Psoas muscle (tissue), 8 donors: ENCODE results near the gene INVS. TPM values are rescaled to one million over a fixed set of nuclear protein-coding genes. Genes with fewer than 3 reads are reported as not detected.

Experiments
- ATAC-seq, 4 donors: fragments of 200-7000 bp; cut with Tn5 transposase; one replicate each; pipeline ENCODE4 v1.9.1; 2020; ENCODE audit warnings: moderate library complexity in 3 of 4, mild to moderate bottlenecking in 2 of 4
- DNase-seq, 2 donors: peaks; one replicate each; pipeline ENCODE4 v3.0.0-alpha.2; 2020
- H3K27ac ChIP-seq: fragments of 200-600 bp; one replicate; pipeline ENCODE4 v1.8.0; 2022
- H3K27me3 ChIP-seq, 3 donors: fragments of 200-600 bp in 1 of 3; one replicate each; pipeline versions ENCODE4 v1.6.1 to v1.8.0; 2013 to 2022; ENCODE audit warnings: low read length in 2 of 3, mild to moderate bottlenecking in 2 of 3, moderate library complexity in 1 of 3; ENCODE audit not compliant: insufficient read depth in 3 of 3
- H3K36me3 ChIP-seq, 2 donors: fragments of 200-600 bp in 1 of 2; one replicate each; pipeline versions ENCODE4 v1.6.1 to v1.8.0; 2013 to 2022; ENCODE audit warnings: low read depth in 1 of 2, mild to moderate bottlenecking in 1 of 2, moderate library complexity in 1 of 2; ENCODE audit not compliant: insufficient read depth in 1 of 2
- H3K4me1 ChIP-seq: fragments of 200-600 bp; one replicate; pipeline ENCODE4 v1.8.0; 2022
- H3K4me3 ChIP-seq: fragments of 200-600 bp; one replicate; pipeline ENCODE4 v1.8.0; 2022; ENCODE audit warnings: mild to moderate bottlenecking
- H3K9me3 ChIP-seq: fragments of 200-600 bp; one replicate; pipeline ENCODE4 v1.8.0; 2022
- CTCF ChIP-seq: fragments of 200-600 bp; IDR thresholded peaks from one replicate; pipeline ENCODE4 v1.8.0; 2022; ENCODE audit warnings: antibody characterized with exemption
- WGBS, 3 donors: extraction: QIAGEN DNeasy Blood & Tissue Kit; methylation state at CpG; one replicate each; pipeline versions ENCODE4 v1.1.6 to v1.1.7; 2013; 5-methylcytosine and 5-hydroxymethylcytosine counted together
- intact Hi-C, 2 donors: fragments of 100-400 bp; cut with DNase I; formaldehyde crosslinking; loops; one replicate each; pipeline versions ENCODE4 v1.11.0 to v1.14.2; 2022
- polyA plus RNA-seq, 3 donors: library from polyadenylated mRNA; stranded (reverse); fragments of 200-250 nt; gene quantifications; one replicate each; pipeline ENCODE4 v1.2.3, GENCODE V29; 2013
- total RNA-seq, 4 donors: library from RNA; stranded (reverse); fragmentation: NEBNext Ultra II Directional in 2 of 4; extraction: Animal tissue kit (Norgen Biotek cat#: 25700) in 2 of 4; gene quantifications; one replicate each; pipeline versions ENCODE4 v1.2.1 to v1.2.4, GENCODE V29; 2021 to 2023
- donor health status: healthy with polysubstance abuse.
- donor health status: DM: no; HTN: no; CAD: no; lungs with moderate emphysema.
- donor health status: Bipolar disorder and iron deficiency.
- donor health status: healthy.
- donor health status: DM: yes; HTN: yes; CAD: no.
- donor health status: DM: no; HTN: no; CAD: no.
- donor health status: DM: no; HTN: no; CAD: no.
- donor health status: DM: yes; HTN: yes; CAD: no.

Gene INVS
- total and polyA plus RNA-seq, 7 donors: 1.6 to 7.3 (median 5.7) TPM

- Histone ChIP-seq H3K9me3 (no peaks in the 10 kb centered on the region), H3K4me3 (no peak overlapping the region), H3K4me1 (no peaks in the 10 kb centered on the region), H3K27ac (no peak overlapping the region), H3K36me3 (peaks cover 3 to 67% of the 10 kb centered on the region in 2 donors), H3K27me3 (no peaks in the 10 kb centered on the region)
- no peak for TF ChIP-seq CTCF
- intact Hi-C loops: no loop called here
- DNase-seq: no peak
- no peak for ATAC-seq
- WGBS, 3 donors: 64 to 70% (median 65%) methylated on average over 5 of the region's 5 CpGs
These were observed 178.3 kb downstream of the INVS start for GRCh38 chr9:100277166-100277979.

GRCh38 chr9:100281066-100281465 is 182.0 kb downstream of the INVS start:
- Histone ChIP-seq H3K9me3 (no peaks in the 10 kb centered on the region), H3K36me3 (peaks cover 0 to 58% of the 10 kb centered on the region in 2 donors), H3K27me3 (no peaks in the 10 kb centered on the region), H3K4me1 (no peaks in the 10 kb centered on the region), H3K27ac (no peak overlapping the region), H3K4me3 (no peak overlapping the region)
- 93 to 96% (median 94%) methylated on average over 2 of the region's 2 CpGs for WGBS, 3 donors
- TF ChIP-seq CTCF: no peak
- intact Hi-C loops: no loop called here
- DNase-seq (no peak), ATAC-seq (no peak)

GRCh38 chr9:100281676-100282387 is 182.8 kb downstream of the INVS start:
- Histone ChIP-seq H3K4me1 (no peaks in the 10 kb centered on the region), H3K27ac (no peak overlapping the region), H3K9me3 (no peaks in the 10 kb centered on the region), H3K27me3 (no peaks in the 10 kb centered on the region), H3K4me3 (no peak overlapping the region), H3K36me3 (peaks cover 0 to 58% of the 10 kb centered on the region in 2 donors)
- intact Hi-C loops: no loop called here
- TF ChIP-seq CTCF: no peak
- WGBS, 3 donors: 78 to 84% (median 81%) methylated on average over 7 of the region's 7 CpGs
- DNase-seq (no peak), ATAC-seq (no peak)

- Histone ChIP-seq H3K27ac (no peak overlapping the region), H3K36me3 (peaks cover 0 to 57% of the 10 kb centered on the region in 2 donors), H3K4me3 (no peak overlapping the region), H3K4me1 (no peaks in the 10 kb centered on the region), H3K27me3 (no peaks in the 10 kb centered on the region), H3K9me3 (no peaks in the 10 kb centered on the region)
- ATAC-seq: no peak
- no peak for DNase-seq
- 83 to 86% (median 83%) methylated on average over 4 of the region's 4 CpGs for WGBS, 3 donors
- TF ChIP-seq CTCF: no peak
- intact Hi-C loops: no loop called here
These were observed 183.3 kb downstream of the INVS start for GRCh38 chr9:100282388-100282719.
